CD14-positive monocyte (primary cell): ENCODE data around the gene MIPEP. TPM values are rescaled to one million over a fixed set of nuclear protein-coding genes. Genes with fewer than 3 reads are reported as not detected.

ENCODE experiments used
- DNase-seq, 3 donors: peaks; one replicate each; pipeline ENCODE4 v3.0.0-alpha.2; 2011 to 2022
- H2AFZ ChIP-seq: 2 replicates; pipeline ENCODE4 v1.6.0; 2012; ENCODE audit warnings: mild to moderate bottlenecking, low read depth, low read length, inconsistent platforms; ENCODE audit not compliant: insufficient read depth, poor library complexity, severe bottlenecking
- H3K27ac ChIP-seq, 2 donors: 1 replicate in 1 of 2; 2 replicates in 1 of 2; pipeline ENCODE4 v1.5.1; 2012 to 2013; ENCODE audit warnings: low read length in 2 of 2, control low read depth in 1 of 2, inconsistent platforms in 1 of 2, low read depth in 1 of 2, mild to moderate bottlenecking in 1 of 2
- H3K27me3 ChIP-seq, 2 donors: one replicate each; pipeline versions ENCODE4 v1.6.0 to v1.6.1; 2011 to 2013; ENCODE audit warnings: low read length in 2 of 2; ENCODE audit not compliant: control insufficient read depth in 2 of 2, insufficient read depth in 2 of 2
- H3K36me3 ChIP-seq, 2 donors: replicated peaks in 1 of 2; 1 replicate in 1 of 2; 2 replicates in 1 of 2; pipeline versions ENCODE4 v1.5.1 to v1.6.1; 2012 to 2013; ENCODE audit warnings: low read length in 2 of 2, control low read depth in 1 of 2, inconsistent platforms in 1 of 2, mild to moderate bottlenecking in 1 of 2; ENCODE audit not compliant: insufficient read depth in 2 of 2, control insufficient read depth in 1 of 2
- H3K4me1 ChIP-seq, 2 donors: 1 replicate in 1 of 2; 2 replicates in 1 of 2; pipeline versions ENCODE4 v1.5.1 to v1.6.1; 2012 to 2013; ENCODE audit warnings: low read length in 2 of 2, control low read depth in 1 of 2, inconsistent platforms in 1 of 2, mild to moderate bottlenecking in 1 of 2, moderate library complexity in 1 of 2; ENCODE audit not compliant: insufficient read depth in 2 of 2, control insufficient read depth in 1 of 2
- H3K4me2 ChIP-seq: replicated peaks from 2 replicates; pipeline ENCODE3; 2012; ENCODE audit warnings: low read length, moderate library complexity, mild to moderate bottlenecking; ENCODE audit not compliant: poor library complexity, severe bottlenecking; ENCODE audit errors: extremely low read depth
- H3K4me3 ChIP-seq, 3 experiments: fragments of 200-600 bp in 1 of 3; sonication (generic) in 1 of 3; replicated peaks in 1 of 3; 1 replicate in 2 of 3; 2 replicates in 1 of 3; pipeline ENCODE4 v1.5.1; 2011 to 2013; ENCODE audit warnings: low read length in 3 of 3, mild to moderate bottlenecking in 3 of 3, control low read depth in 2 of 3, low read depth in 2 of 3, inconsistent platforms in 1 of 3, moderate library complexity in 1 of 3
- H3K79me2 ChIP-seq: 2 replicates; pipeline ENCODE4 v1.6.0; 2012; ENCODE audit warnings: mild to moderate bottlenecking, control low read depth, inconsistent platforms, low read length, moderate library complexity; ENCODE audit not compliant: insufficient read depth
- H3K9ac ChIP-seq: 2 replicates; pipeline ENCODE4 v1.6.0; 2017; ENCODE audit warnings: low read length, mild to moderate bottlenecking; ENCODE audit not compliant: insufficient read depth, poor library complexity, severe bottlenecking
- H3K9me3 ChIP-seq, 2 donors: replicated peaks in 1 of 2; 1 replicate in 1 of 2; 2 replicates in 1 of 2; pipeline versions ENCODE4 v1.5.1 to v1.6.1; 2012 to 2013; ENCODE audit warnings: low read length in 2 of 2, control low read depth in 1 of 2; ENCODE audit not compliant: control insufficient read depth in 1 of 2, insufficient read depth in 1 of 2
- H4K20me1 ChIP-seq: 2 replicates; pipeline ENCODE4 v1.6.0; 2012; ENCODE audit warnings: mild to moderate bottlenecking, low read length, control low read depth, moderate library complexity; ENCODE audit not compliant: insufficient read depth
- H3K27ac Mint-ChIP-seq, 7 donors: one replicate each; pipeline ENCODE4 v1.8.0; 2020; ENCODE audit warnings: mild to moderate bottlenecking in 7 of 7, mixed read lengths in 7 of 7, moderate library complexity in 6 of 7, inconsistent platforms in 2 of 7
- H3K27me3 Mint-ChIP-seq, 3 donors: one replicate each; pipeline ENCODE4 v1.8.0; 2021 to 2022; ENCODE audit warnings: low read depth in 3 of 3, mild to moderate bottlenecking in 3 of 3, mixed read lengths in 3 of 3, moderate library complexity in 3 of 3, inconsistent platforms in 1 of 3
- H3K36me3 Mint-ChIP-seq, 2 donors: one replicate each; pipeline ENCODE4 v1.8.0; 2020; ENCODE audit warnings: mixed read lengths in 2 of 2, inconsistent platforms in 1 of 2, mild to moderate bottlenecking in 1 of 2
- H3K4me1 Mint-ChIP-seq: one replicate; pipeline ENCODE4 v1.8.0; 2020; ENCODE audit warnings: mild to moderate bottlenecking, mixed read lengths
- H3K4me3 Mint-ChIP-seq, 2 donors: one replicate each; pipeline ENCODE4 v1.8.0; 2020; ENCODE audit warnings: mild to moderate bottlenecking in 2 of 2, mixed read lengths in 2 of 2, moderate library complexity in 1 of 2
- H3K9me3 Mint-ChIP-seq, 7 donors: one replicate each; pipeline ENCODE4 v1.8.0; 2020 to 2022; ENCODE audit warnings: mixed read lengths in 7 of 7, mild to moderate bottlenecking in 6 of 7, moderate library complexity in 6 of 7, inconsistent platforms in 2 of 7
- CTCF ChIP-seq: fragments of 200-600 bp; IDR thresholded peaks from one replicate; pipeline ENCODE4 v1.8.0; 2022; ENCODE audit warnings: antibody characterized with exemption, mild to moderate bottlenecking
- WGBS: methylation state at CpG from one replicate; pipeline ENCODE4 v1.1.5; 2013; ENCODE audit warnings: missing lambda C conversion rate; ENCODE audit not compliant: insufficient coverage; 5-methylcytosine and 5-hydroxymethylcytosine counted together
- intact Hi-C, 2 donors: fragments of 100-400 bp; cut with micrococcal nuclease; formaldehyde crosslinking; loops; one replicate each; pipeline versions ENCODE4 v1.15.0 to v1.15.1; 2023
- polyA plus RNA-seq, 3 donors: library from polyadenylated mRNA; depleted of rRNA in 1 of 3; unstranded in 2 of 3; stranded (reverse) in 1 of 3; fragments of 300-500 nt in 2 of 3; fragments of >200 nt in 1 of 3; fragmentation: Illumina TruSeq in 2 of 3; gene quantifications; 1 replicate in 2 of 3; 2 replicates in 1 of 3; pipeline ENCODE4 v1.2.3, GENCODE V29; 2012 to 2021

The MIPEP gene
- polyA plus RNA-seq, 3 donors: 1.2 to 9.9 (median 7.7) TPM

GRCh38 chr13:23855360-23855759 lies 33.8 kb downstream of the MIPEP start:
- H3K4me1 Mint-ChIP-seq: no peaks in the 10 kb centered on the region
- no peak overlapping the region for H2AFZ ChIP-seq

GRCh38 chr13:23852351-23852750 lies 36.8 kb downstream of the MIPEP start:
- Histone ChIP-seq H3K27me3 (no peaks in the 10 kb centered on the region), H3K9me3 (no peaks in the 10 kb centered on the region), H3K36me3 (no peaks in the 10 kb centered on the region), H3K4me3 (no peak overlapping the region), H3K9ac (no peak overlapping the region), H3K27ac (no peak overlapping the region), H3K4me2 (no peak overlapping the region), H2AFZ (no peak overlapping the region), H4K20me1 (no peaks in the 10 kb centered on the region), H3K79me2 (no peaks in the 10 kb centered on the region), H3K4me1 (no peaks in the 10 kb centered on the region)
- intact Hi-C loops: no loop called here
- Mint-ChIP-seq H3K4me3 (no peak overlapping the region), H3K27ac (no peak overlapping the region), H3K27me3 (peaks cover 0 to 2% (median 0%) of the 10 kb centered on the region in 3 donors), H3K9me3 (no peaks in the 10 kb centered on the region), H3K36me3 (peaks cover 4 to 10% of the 10 kb centered on the region in 2 donors), H3K4me1 (no peaks in the 10 kb centered on the region)
- DNase-seq: no peak
- no peak for TF ChIP-seq CTCF
- WGBS: no CpG with 5 or more reads among the region's 2 CpGs

More at GRCh38 chr13:23855360-23855759, 33.8 kb downstream of the MIPEP start:
- no peaks in the 10 kb centered on the region for H3K36me3 ChIP-seq
- DNase-seq: no peak
- no peak for TF ChIP-seq CTCF
- H3K79me2 ChIP-seq: no peaks in the 10 kb centered on the region
- H3K9me3 Mint-ChIP-seq: no peaks in the 10 kb centered on the region
- H3K27ac ChIP-seq: no peak overlapping the region
- H3K36me3 Mint-ChIP-seq: peaks cover 4 to 6% of the 10 kb centered on the region in 2 donors
- H3K27me3 ChIP-seq: no peaks in the 10 kb centered on the region
- no peaks in the 10 kb centered on the region for H3K9me3 ChIP-seq
- WGBS: 83% methylated on average over 1 of the region's 3 CpGs
- no peak overlapping the region for H3K27ac Mint-ChIP-seq
- H3K4me2 ChIP-seq: no peak overlapping the region
- H3K27me3 Mint-ChIP-seq: peaks cover 0 to under 1% (median 0%) of the 10 kb centered on the region in 3 donors
- no peak overlapping the region for H3K4me3 ChIP-seq
- no peak overlapping the region for H3K9ac ChIP-seq
- H3K4me1 ChIP-seq: no peaks in the 10 kb centered on the region
- no peak overlapping the region for H3K4me3 Mint-ChIP-seq
- intact Hi-C loops: no loop called here
- no peaks in the 10 kb centered on the region for H4K20me1 ChIP-seq
